HTR-8/SVneo (cell line): Measurements from ENCODE around the gene OR2AJ1.

Experiments
- DNase-seq: peaks from one replicate; pipeline ENCODE4 v3.0.0; 2011; ENCODE audit warnings: low spot score, mixed read lengths; ENCODE audit not compliant: insufficient read length
- FAIRE-seq: peaks from 2 replicates; lab custom pipeline; 2011; peaks lifted over from hg19 to GRCh38; lab: Jason Lieb, UNC

OR2AJ1 gene

GRCh38 chr1:247948558-247948957, 23.9 kb downstream of the OR2AJ1 start, which contains the start of gene OR2L8:
Gene OR2L8, plus strand, starts transcription at chr1:247948858. Its CDS starts 0 bp downstream, at chr1:247948858.
- DNase-seq = no peak
- FAIRE-seq = no peak

- FAIRE-seq = no peak
Measured at GRCh38 chr1:247953408-247953807, 28.7 kb downstream of the OR2AJ1 start.

GRCh38 chr1:247961791-247962190, 37.1 kb downstream of the OR2AJ1 start:
- DNase-seq = no peak
- FAIRE-seq = no peak

More at GRCh38 chr1:247953408-247953807, 28.7 kb downstream of the OR2AJ1 start:
- DNase-seq = no peak

GRCh38 chr1:247962911-247963588, 38.4 kb downstream of the OR2AJ1 start:
- DNase-seq (no peak), FAIRE-seq (no peak)

GRCh38 chr1:247964933-247965332, 40.2 kb downstream of the OR2AJ1 start, which contains the start of gene OR2AK2:
Gene OR2AK2, plus strand, starts transcription at chr1:247965233. Its CDS starts 144 bp downstream, at chr1:247965377.
- FAIRE-seq = no peak
- no peak for DNase-seq

DNA sequence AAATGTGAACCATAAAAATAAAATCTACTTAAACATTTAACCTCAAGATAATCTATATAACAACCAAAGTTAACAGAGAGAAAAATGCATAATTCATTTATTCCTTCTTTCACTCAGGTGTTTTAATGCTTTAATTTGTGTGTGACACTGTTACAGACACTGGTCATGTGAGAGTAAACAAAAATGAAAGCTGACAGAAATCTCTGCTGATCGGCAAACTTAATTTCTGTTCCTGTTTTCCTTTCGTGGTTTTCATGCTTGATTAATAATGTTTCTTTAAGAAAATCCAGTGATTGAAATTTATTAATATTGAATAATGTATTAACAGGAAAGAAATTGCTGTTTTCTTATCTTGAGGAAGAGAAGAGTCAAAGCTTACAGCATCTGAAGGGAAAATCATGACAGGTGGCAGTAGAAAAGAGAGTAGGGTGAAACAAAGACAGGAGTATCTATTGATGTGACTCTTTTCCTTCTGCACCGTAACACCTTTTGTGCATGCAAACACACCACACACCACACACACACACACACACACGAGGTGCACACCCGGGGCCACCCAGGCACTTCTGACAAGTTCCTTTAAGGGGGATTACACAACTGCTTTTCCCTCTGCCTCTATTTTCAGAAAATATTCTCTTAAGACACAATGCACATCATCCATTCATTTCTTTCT, 42.0 kb downstream of the OR2AJ1 start:
- FAIRE-seq = no peak
- DNase-seq = no peak
